ENCODE results near the gene SMIM28.

- no peak for TF ChIP-seq ZFX (IDR thresholded peaks at IDR 0.05)
- TF ChIP-seq CTCF (conservative IDR thresholded peaks at IDR 0.05), result no peak
These were observed 52.8 kb downstream of the SMIM28 start for GRCh38 chr6:138430361-138431145.
